Vagina (tissue), 2 donors: ENCODE results near the gene TBX1. TPM values are rescaled to one million over a fixed set of nuclear protein-coding genes. Genes with fewer than 3 reads are reported as not detected.

Source experiments
- DNase-seq, 2 donors: peaks; one replicate each; pipeline ENCODE4 v3.0.0-alpha.2; 2017; ENCODE audit errors: extremely low spot score in 2 of 2
- H3K27ac ChIP-seq: fragments of 200-600 bp; sonication (generic); one replicate; pipeline ENCODE4 v1.5.1; 2019
- H3K27me3 ChIP-seq: fragments of 200-600 bp; sonication (generic); one replicate; pipeline ENCODE4 v1.5.1; 2019
- H3K36me3 ChIP-seq, 2 donors: fragments of 200-600 bp; sonication (generic); one replicate each; pipeline ENCODE4 v1.5.1; 2017 to 2019
- H3K4me1 ChIP-seq: fragments of 200-600 bp; sonication (generic); one replicate; pipeline ENCODE4 v1.5.1; 2019
- H3K4me3 ChIP-seq, 2 donors: fragments of 200-600 bp; sonication (generic); 1 replicate in 1 of 2; 2 replicates in 1 of 2; pipeline ENCODE4 v1.5.1; 2016 to 2019
- H3K9me3 ChIP-seq: fragments of 200-600 bp; sonication (generic); one replicate; pipeline ENCODE4 v1.5.1; 2019
- POLR2A ChIP-seq, 2 donors: fragments of 450-650 bp; IDR thresholded peaks; one replicate each; pipeline ENCODE4 v1.6.1; 2017; ENCODE audit warnings: antibody characterized with exemption in 2 of 2, mild to moderate bottlenecking in 2 of 2, moderate library complexity in 2 of 2
- POLR2AphosphoS5 ChIP-seq, 2 donors: sonication (generic); formaldehyde crosslinking; IDR thresholded peaks; one replicate each; pipeline ENCODE4 v1.9.0; 2017; ENCODE audit warnings: antibody characterized with exemption in 2 of 2, mild to moderate bottlenecking in 2 of 2, low read depth in 1 of 2; ENCODE audit not compliant: insufficient read depth in 1 of 2
- intact Hi-C: fragments of 100-400 bp; cut with DNase I; formaldehyde crosslinking; loops from one replicate; pipeline ENCODE4 v1.15.1; 2023
- total RNA-seq: library from RNA; depleted of rRNA; stranded (reverse); fragments of >200 nt; gene quantifications from one replicate; pipeline ENCODE4 v1.2.3, GENCODE V29; 2016
- TF ChIP-seq, protein P1 (sequence below), 3 experiments: fragments of 450-650 bp in 2 of 3; fragments of 200-600 bp in 1 of 3; sonication (generic) in 1 of 3; IDR thresholded peaks; one replicate each; pipeline ENCODE4 v1.5.1; 2017 to 2019; ENCODE audit warnings: antibody characterized with exemption in 3 of 3, mild to moderate bottlenecking in 2 of 3, moderate library complexity in 2 of 3

Gene TBX1
- total RNA-seq, 1 donor from 2014 or later: 7.1 TPM

DNA sequence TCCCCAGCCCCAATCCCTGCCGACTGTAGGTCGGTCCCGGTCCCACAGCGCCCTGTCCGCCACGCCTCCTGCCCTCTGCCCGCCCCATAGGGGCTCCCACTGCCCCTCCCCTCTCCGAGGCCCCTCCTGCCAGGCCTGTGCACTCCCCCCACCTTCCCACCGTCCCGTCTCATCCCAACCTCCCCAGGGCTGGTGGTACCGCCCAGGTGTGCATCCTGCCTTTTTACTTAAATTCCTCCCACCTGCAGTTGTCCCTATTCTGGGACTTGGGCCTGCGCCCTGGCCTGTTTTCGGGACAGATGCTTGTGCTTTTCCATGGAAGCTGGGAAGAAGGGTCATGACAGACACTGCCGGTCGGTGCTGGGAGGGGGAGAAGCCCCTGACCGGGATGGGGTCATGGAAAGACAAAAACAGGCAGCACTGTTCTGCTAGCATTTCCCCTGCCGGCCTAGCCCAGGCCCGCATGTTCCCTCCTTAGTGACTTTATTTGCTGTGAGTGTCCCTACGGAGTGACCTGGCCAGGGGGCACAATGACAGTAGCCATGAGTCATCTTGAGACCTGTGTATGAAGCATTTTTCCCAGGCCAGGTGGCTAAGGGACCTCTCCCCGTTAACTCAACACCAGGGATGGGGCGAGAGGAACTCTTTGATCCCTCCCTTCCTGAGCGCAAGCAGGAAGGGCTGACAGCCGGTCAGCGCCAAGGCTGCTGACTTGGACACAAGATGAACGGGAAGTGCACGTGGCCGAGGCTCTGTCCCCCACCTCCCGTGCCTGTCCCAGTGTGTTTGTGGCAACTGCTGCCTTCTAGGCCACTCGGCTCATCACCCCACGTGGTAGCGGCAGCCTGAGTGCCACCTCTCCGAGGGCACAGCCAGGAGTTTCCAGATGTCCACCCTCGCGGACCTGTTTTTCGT, 7.1 kb downstream of the TBX1 start:
- no peaks in the 10 kb centered on the region for H3K36me3 ChIP-seq
- TF ChIP-seq POLR2AphosphoS5 (IDR thresholded peaks at IDR 0.05; ENCODE audit: insufficient read depth in 1 of 2, low read depth in 1 of 2) (peak; percentile 45), POLR2A (IDR thresholded peaks at IDR 0.05) (no peak)
- H3K27ac ChIP-seq: peak overlapping the region; percentile 21
- intact Hi-C loops: no loop called here
- H3K4me1 ChIP-seq: peaks cover 19% of the 10 kb centered on the region
- peak overlapping the region; percentile 41 to 44 for H3K4me3 ChIP-seq
- no peak for DNase-seq
- H3K27me3 ChIP-seq: no peaks in the 10 kb centered on the region
- no peaks in the 10 kb centered on the region for H3K9me3 ChIP-seq

GRCh38 chr22:19769393-19769715, 8.8 kb downstream of the TBX1 start:
- TF ChIP-seq, protein P1, sequence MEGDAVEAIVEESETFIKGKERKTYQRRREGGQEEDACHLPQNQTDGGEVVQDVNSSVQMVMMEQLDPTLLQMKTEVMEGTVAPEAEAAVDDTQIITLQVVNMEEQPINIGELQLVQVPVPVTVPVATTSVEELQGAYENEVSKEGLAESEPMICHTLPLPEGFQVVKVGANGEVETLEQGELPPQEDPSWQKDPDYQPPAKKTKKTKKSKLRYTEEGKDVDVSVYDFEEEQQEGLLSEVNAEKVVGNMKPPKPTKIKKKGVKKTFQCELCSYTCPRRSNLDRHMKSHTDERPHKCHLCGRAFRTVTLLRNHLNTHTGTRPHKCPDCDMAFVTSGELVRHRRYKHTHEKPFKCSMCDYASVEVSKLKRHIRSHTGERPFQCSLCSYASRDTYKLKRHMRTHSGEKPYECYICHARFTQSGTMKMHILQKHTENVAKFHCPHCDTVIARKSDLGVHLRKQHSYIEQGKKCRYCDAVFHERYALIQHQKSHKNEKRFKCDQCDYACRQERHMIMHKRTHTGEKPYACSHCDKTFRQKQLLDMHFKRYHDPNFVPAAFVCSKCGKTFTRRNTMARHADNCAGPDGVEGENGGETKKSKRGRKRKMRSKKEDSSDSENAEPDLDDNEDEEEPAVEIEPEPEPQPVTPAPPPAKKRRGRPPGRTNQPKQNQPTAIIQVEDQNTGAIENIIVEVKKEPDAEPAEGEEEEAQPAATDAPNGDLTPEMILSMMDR (IDR thresholded peaks at IDR 0.05): no peak
- TF ChIP-seq POLR2A (IDR thresholded peaks at IDR 0.05) (no peak), POLR2AphosphoS5 (IDR thresholded peaks at IDR 0.05; ENCODE audit: insufficient read depth in 1 of 2, low read depth in 1 of 2) (no peak)
- Histone ChIP-seq H3K27ac (no peak overlapping the region), H3K36me3 (no peaks in the 10 kb centered on the region), H3K4me1 (peaks cover 19% of the 10 kb centered on the region), H3K9me3 (no peaks in the 10 kb centered on the region), H3K4me3 (no peak overlapping the region), H3K27me3 (no peaks in the 10 kb centered on the region)
- no peak for DNase-seq
- intact Hi-C loops: no loop called here

GRCh38 chr22:19770349-19771220, 10.0 kb downstream of the TBX1 start:
- Histone ChIP-seq H3K4me1 (peaks cover 16% of the 10 kb centered on the region), H3K27ac (no peak overlapping the region), H3K9me3 (no peaks in the 10 kb centered on the region), H3K36me3 (no peaks in the 10 kb centered on the region), H3K4me3 (no peak overlapping the region), H3K27me3 (no peaks in the 10 kb centered on the region)
- intact Hi-C loops: no loop called here
- DNase-seq: no peak
- TF ChIP-seq POLR2AphosphoS5 (IDR thresholded peaks at IDR 0.05; ENCODE audit: insufficient read depth in 1 of 2, low read depth in 1 of 2) (no peak), POLR2A (IDR thresholded peaks at IDR 0.05) (no peak)
- TF ChIP-seq, protein P1 (IDR thresholded peaks at IDR 0.05): no peak

GRCh38 chr22:19772422-19772672, 11.8 kb downstream of the TBX1 start:
- no peaks in the 10 kb centered on the region for H3K27me3 ChIP-seq
- peaks cover 7% of the 10 kb centered on the region for H3K4me1 ChIP-seq
- H3K9me3 ChIP-seq: no peaks in the 10 kb centered on the region
- H3K27ac ChIP-seq: no peak overlapping the region
- intact Hi-C loops: no loop called here
- no peak for TF ChIP-seq POLR2AphosphoS5 (IDR thresholded peaks at IDR 0.05; ENCODE audit: insufficient read depth in 1 of 2, low read depth in 1 of 2)
- TF ChIP-seq, protein P1 (IDR thresholded peaks at IDR 0.05): no peak
- TF ChIP-seq POLR2A (IDR thresholded peaks at IDR 0.05): no peak
- H3K4me3 ChIP-seq: no peak overlapping the region
- H3K36me3 ChIP-seq: no peaks in the 10 kb centered on the region
- DNase-seq: no peak

GRCh38 chr22:19772673-19773469, 12.3 kb downstream of the TBX1 start:
- H3K4me1 ChIP-seq: peaks cover 2% of the 10 kb centered on the region
- H3K27ac ChIP-seq: no peak overlapping the region
- TF ChIP-seq POLR2A (IDR thresholded peaks at IDR 0.05) (no peak), POLR2AphosphoS5 (IDR thresholded peaks at IDR 0.05; ENCODE audit: insufficient read depth in 1 of 2, low read depth in 1 of 2) (no peak)
- TF ChIP-seq, protein P1 (IDR thresholded peaks at IDR 0.05): no peak
- no peak for DNase-seq
- intact Hi-C loops: no loop called here
- no peak overlapping the region for H3K4me3 ChIP-seq
- H3K36me3 ChIP-seq: no peaks in the 10 kb centered on the region
- H3K9me3 ChIP-seq: no peaks in the 10 kb centered on the region
- no peaks in the 10 kb centered on the region for H3K27me3 ChIP-seq
